HG02938 (cell line): ENCODE measurements around the gene SDC3.
"Not testable (repeated sequence)": the region's sequence is repeated elsewhere in the genome, so short reads cannot be mapped to it uniquely, and the experiment has no call there.

ENCODE experiments used
- ATAC-seq: cut with Tn5 transposase; IDR thresholded peaks from one replicate; pipeline ENCODE4 v1.9.1; 2021; ENCODE audit warnings: mild to moderate bottlenecking, moderate library complexity; ENCODE audit not compliant: unreplicated experiment

Gene SDC3

GRCh38 chr1:30877205-30877912 lies 31.2 kb downstream of the SDC3 start:
- no peak for ATAC-seq

DNA sequence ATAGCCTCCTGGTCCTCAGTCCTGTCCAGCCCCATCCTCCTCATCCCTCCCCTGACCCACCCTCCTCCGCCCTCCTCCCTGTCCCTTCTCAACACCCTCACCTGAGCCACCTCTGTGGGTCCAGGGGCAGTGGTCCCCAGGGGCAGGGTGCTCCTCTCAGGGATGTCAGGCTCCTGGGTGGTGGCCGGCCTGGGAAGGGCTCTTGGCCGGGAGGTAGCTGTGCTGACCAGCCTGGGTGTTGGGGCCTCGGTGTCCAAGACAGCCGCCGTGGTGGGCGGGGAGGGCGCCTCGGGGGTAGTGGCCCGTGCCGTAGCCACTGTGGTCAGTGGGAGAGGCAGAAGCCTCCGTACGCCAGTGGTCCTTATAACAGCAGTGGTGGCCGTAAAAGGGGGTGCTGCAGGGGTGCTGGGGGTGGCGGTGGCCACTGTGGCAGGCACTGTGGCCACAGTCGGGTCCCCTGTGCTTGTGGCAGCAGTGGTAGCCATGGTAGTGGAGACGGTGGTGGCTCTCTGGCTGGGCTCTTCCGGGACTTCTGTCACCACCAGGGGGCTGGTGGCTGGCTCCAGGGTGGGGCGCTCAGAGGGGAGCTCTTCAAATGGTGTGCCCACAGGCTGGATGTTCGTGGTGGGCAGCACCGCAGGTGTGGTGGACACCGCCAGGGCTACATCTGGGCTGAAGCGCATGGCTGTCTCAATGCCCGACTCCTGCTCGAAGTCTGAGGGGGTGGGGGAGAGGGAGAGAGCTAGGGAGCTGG lies 31.9 kb downstream of the SDC3 start:
- no peak for ATAC-seq

GRCh38 chr1:30875916-30876315 lies 32.6 kb downstream of the SDC3 start:
- no peak for ATAC-seq

DNA sequence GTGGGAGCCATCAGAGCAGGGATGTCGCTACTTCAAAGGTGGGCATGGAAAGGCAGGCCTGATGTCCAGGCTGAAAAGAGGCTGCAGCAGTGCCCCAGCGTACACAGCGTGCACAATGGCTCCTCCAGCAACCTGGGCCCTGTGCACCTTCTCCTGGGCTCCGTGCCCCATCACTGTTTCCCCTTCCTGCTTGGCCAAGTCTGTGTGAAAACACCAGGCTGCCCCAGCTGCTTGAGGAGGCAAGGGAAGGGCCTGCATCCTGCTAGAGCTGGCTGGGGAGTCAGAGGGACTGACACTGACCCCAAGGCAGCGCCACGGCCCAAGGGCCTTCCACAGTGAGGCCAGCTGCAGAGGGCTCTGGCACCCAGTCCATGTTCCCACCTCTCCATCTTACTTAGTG lies 33.4 kb downstream of the SDC3 start:
- no peak for ATAC-seq

DNA sequence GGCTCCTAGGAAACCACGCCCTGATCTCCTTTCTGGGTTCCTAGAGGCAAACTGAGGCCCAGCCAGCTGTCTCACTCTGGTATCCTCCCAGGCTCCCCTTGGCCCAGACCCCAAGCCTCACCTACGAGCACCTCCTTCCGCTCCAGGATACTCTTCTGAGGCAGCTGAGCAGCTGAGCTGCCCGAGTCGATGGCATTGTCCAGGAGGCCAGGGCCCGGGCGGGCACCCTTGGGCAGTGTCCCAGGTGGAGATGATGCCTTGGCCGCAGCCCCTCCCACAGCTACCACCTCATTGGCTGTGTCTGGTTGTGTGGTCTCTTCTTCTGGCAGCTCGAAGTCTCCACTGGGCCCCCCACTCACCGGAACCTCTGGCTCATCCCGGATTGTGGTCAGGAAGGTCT lies 34.4 kb downstream of the SDC3 start:
- no peak for ATAC-seq

GRCh38 chr1:30872948-30873263 lies 35.7 kb downstream of the SDC3 start:
- no peak for ATAC-seq

GRCh38 chr1:30872033-30872947 lies 36.3 kb downstream of the SDC3 start:
- no peak for ATAC-seq

GRCh38 chr1:30871276-30871871 lies 37.2 kb downstream of the SDC3 start:
- no peak for ATAC-seq

DNA sequence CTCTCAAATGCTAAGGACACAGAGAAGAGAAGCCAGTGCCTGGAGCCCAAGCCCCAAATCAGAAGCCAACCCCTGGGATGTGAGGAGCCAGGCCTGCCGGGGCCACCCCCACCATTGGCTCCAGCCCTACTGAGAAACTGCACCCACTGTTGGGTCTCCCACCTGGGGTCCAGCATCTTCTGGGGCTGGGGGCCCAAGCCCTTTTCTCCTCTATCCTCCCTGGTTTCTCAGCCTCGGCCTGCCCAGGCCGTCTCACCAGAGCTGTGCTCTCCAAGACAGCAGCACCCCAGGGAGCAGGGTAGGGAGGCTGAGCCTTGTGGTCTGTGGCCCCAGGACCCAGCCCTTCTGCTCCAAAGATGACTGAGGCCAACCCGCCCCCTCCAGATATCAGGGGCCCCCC lies 37.9 kb downstream of the SDC3 start:
- no peak for ATAC-seq

GRCh38 chr1:30870035-30870434 lies 38.5 kb downstream of the SDC3 start:
- ATAC-seq: no peak

- no peak for ATAC-seq
Observed at GRCh38 chr1:30868833-30869435, 39.6 kb downstream of the SDC3 start.

DNA sequence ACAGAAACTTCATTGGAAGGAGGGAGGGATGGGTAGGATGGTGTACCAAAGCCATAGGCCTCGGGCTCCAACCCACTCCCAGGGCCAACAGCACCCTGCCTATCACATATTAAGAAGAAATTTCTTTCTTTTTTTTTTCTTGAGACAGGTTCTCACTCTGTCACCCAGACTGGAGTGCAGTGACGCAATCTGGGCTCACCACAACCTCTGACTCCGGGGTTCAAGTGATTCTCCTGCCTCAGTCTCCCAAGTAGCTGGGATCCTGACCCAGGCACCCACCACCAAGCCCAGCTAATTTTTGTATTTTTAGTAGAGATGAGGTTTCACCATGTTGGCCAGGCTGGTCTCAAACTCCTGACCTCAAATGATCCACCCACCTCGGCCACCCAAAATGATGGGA lies 40.5 kb downstream of the SDC3 start:
- not testable (repeated sequence) for ATAC-seq

GRCh38 chr1:30867537-30867936 lies 41.0 kb downstream of the SDC3 start:
- ATAC-seq: no peak

DNA sequence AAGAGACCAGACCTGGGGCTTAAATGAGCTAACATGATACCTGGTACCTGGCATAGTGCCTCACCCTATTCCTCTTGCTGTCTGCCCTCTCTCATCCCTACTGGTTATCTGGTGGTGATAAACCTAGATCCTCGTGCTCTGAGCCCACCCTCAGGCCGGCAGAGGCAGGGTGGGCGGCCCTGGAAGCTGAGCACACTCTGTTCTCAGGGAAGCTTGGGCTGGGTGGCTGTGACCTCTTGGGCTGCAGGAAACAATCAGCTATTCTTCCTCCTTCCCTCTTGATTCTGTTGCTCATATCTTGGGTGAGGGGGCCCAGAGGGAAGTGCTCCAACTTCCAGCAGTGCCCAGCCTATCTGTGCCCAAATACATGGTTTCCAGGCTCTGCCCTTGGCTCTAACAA lies 42.0 kb downstream of the SDC3 start:
- ATAC-seq: no peak

GRCh38 chr1:30864681-30865080 lies 43.9 kb downstream of the SDC3 start:
- no peak for ATAC-seq

GRCh38 chr1:30863858-30864604 lies 44.5 kb downstream of the SDC3 start:
- no peak for ATAC-seq

GRCh38 chr1:30860320-30860652 lies 48.3 kb downstream of the SDC3 start:
- no peak for ATAC-seq

DNA sequence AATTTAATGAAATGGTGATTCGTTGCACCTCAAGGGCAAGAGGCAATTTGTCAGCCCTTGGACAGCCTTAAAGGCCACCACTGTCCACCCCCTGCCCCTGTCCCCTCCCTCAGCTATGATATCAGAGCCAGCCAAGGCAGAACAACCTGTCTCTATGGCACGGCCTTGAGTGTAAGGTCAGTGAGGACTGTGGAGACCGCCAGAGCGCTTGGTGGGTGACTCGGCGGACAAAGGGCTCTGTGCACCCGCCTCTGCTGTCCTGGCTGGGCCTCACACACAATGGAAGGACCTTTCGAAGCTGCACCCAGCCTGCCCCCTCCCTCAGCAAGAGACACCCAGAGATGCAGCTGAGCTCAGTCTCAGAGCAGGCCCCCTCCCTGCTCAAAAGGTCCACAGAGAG lies 50.6 kb downstream of the SDC3 start:
- ATAC-seq: no peak

DNA sequence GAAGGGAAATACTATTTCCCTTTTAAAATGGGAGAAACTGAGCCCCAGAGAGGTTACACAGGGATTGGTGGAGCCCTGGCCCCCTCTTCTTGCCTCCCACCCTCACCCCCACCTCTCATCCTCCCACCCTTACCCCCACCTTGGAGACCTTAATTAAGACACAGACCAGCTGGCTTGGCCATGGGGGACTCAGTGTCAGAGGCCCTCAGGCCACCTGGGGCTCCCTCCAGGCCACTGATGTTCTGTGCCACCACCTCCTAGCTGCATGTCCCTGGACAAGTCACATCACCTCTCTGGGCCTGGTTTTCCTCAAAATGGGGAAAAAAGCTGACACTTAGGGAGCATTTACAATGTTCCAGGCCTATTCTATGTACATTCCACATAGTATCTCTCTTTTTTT lies 51.5 kb downstream of the SDC3 start:
- no peak for ATAC-seq

DNA sequence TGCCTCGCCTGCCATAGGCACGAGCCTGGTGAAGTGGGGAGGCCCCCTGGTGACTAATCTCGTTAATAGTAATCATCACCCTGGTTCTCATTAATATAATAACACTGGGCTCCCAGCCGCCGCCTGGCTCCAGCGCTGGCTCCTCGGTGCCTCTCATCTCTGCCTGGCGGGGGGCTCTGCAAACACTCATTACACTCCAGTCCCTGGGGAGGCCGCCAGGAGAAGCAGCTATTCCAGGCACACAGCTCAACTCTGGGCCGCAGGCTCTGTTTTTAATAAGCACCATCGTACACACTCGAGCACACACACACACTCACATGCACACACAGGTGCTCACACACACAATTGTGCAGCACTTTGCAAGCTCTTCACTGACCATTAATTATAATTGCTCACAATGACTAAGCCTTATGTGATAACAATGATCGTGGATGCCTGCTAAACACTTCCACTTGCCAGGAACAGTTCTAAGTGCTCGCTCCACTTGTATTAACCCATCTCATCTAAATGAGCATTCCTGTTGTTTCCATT lies 52.2 kb downstream of the SDC3 start:
- no peak for ATAC-seq
